ENCODE data around the gene FBRS.

GRCh38 chr16:30647274-30647571, 11.0 kb upstream of the FBRS start:
- TF ChIP-seq CTCF (IDR thresholded peaks at IDR 0.05; ENCODE audit: insufficient read depth, low read depth, low read length) (no peak), EZH2 (IDR thresholded peaks at IDR 0.05; ENCODE audit: insufficient read depth, low read length) (no peak)

Data from astrocyte (in vitro differentiated cells and primary cell).